Neural progenitor cell (in vitro differentiated cells): ENCODE measurements around the gene RTL5. TPM values are rescaled to one million over a fixed set of nuclear protein-coding genes. Genes with fewer than 3 reads are reported as not detected.
A peak's percentile ranks its signal among the peaks of the same experiment; 100 is the strongest.

Experiments used
- DNase-seq: peaks from one replicate; pipeline ENCODE4 v3.0.0-alpha.2; 2016; ENCODE audit warnings: low spot score
- H2AFZ ChIP-seq: fragments of 200-600 bp; sonication (generic); replicated peaks from 2 replicates; pipeline ENCODE4 v1.6.1; 2016; ENCODE audit warnings: antibody characterized with exemption
- H3F3A ChIP-seq: fragments of 200-600 bp; sonication (generic); 2 replicates; pipeline ENCODE4 v1.6.1; 2016; ENCODE audit warnings: antibody characterized with exemption, low read depth
- H3K27ac ChIP-seq: fragments of 200-600 bp; sonication (generic); 2 replicates; pipeline ENCODE4 v1.5.1; 2016; ENCODE audit warnings: mild to moderate bottlenecking
- H3K27me3 ChIP-seq: fragments of 200-600 bp; sonication (generic); 2 replicates; pipeline ENCODE4 v1.6.1; 2016; ENCODE audit warnings: mild to moderate bottlenecking, moderate library complexity
- H3K36me3 ChIP-seq: fragments of 200-600 bp; sonication (generic); 2 replicates; pipeline ENCODE4 v1.5.1; 2016
- H3K4me1 ChIP-seq: fragments of 200-600 bp; sonication (generic); 2 replicates; pipeline ENCODE4 v1.6.1; 2016; ENCODE audit warnings: mixed run types
- H3K4me2 ChIP-seq: fragments of 200-600 bp; sonication (generic); 2 replicates; pipeline ENCODE4 v1.6.1; 2016
- H3K4me3 ChIP-seq: fragments of 200-600 bp; sonication (generic); 2 replicates; pipeline ENCODE4 v1.5.1; 2016
- H3K79me2 ChIP-seq: fragments of 200-600 bp; sonication (generic); 2 replicates; pipeline ENCODE4 v1.6.1; 2016; ENCODE audit warnings: low read depth
- H3K9ac ChIP-seq: fragments of 200-600 bp; sonication (generic); 2 replicates; pipeline ENCODE4 v1.6.1; 2016
- H3K9me3 ChIP-seq: fragments of 200-600 bp; sonication (generic); 2 replicates; pipeline ENCODE4 v1.5.1; 2016; ENCODE audit warnings: low read depth
- H4K20me1 ChIP-seq: fragments of 200-600 bp; sonication (generic); 2 replicates; pipeline ENCODE4 v1.6.1; 2016; ENCODE audit warnings: low read depth
- H3K27ac Mint-ChIP-seq: 3 replicates; pipeline ENCODE4 v1.8.0; 2021; ENCODE audit warnings: mixed read lengths
- H3K27me3 Mint-ChIP-seq: 2 replicates; pipeline ENCODE4 v1.8.0; 2022; ENCODE audit warnings: low read depth, mild to moderate bottlenecking, inconsistent platforms, moderate library complexity, mixed read lengths; ENCODE audit not compliant: insufficient read depth
- H3K36me3 Mint-ChIP-seq: 3 replicates; pipeline ENCODE4 v1.8.0; 2021; ENCODE audit warnings: mixed read lengths
- H3K4me1 Mint-ChIP-seq: 3 replicates; pipeline ENCODE4 v1.8.0; 2021; ENCODE audit warnings: mixed read lengths
- H3K4me3 Mint-ChIP-seq: 3 replicates; pipeline ENCODE4 v1.8.0; 2021; ENCODE audit warnings: mild to moderate bottlenecking, moderate library complexity, mixed read lengths
- H3K9me3 Mint-ChIP-seq: 3 replicates; pipeline ENCODE4 v1.8.0; 2020; ENCODE audit warnings: mixed read lengths
- EZH2 ChIP-seq: fragments of 200-600 bp; sonication (generic); IDR thresholded peaks from 2 replicates; pipeline ENCODE4 v1.6.1; 2017; ENCODE audit warnings: antibody characterized with exemption, mild to moderate bottlenecking, moderate library complexity
- EZH2phosphoT487 ChIP-seq: fragments of 200-600 bp; sonication (generic); IDR thresholded peaks from 2 replicates; pipeline ENCODE4 v1.6.1; 2017; ENCODE audit warnings: antibody characterized with exemption
- total RNA-seq: library from RNA; depleted of rRNA; stranded (reverse); fragments of >200 nt; gene quantifications from 2 replicates; pipeline ENCODE4 v1.2.3, GENCODE V29; 2015; ENCODE audit warnings: low replicate concordance
- TF ChIP-seq, protein P1 (sequence below): fragments of 200-600 bp; sonication (generic); IDR thresholded peaks from 2 replicates; pipeline ENCODE4 v1.5.1; 2017; ENCODE audit warnings: antibody characterized with exemption, mild to moderate bottlenecking

Gene RTL5
- total RNA-seq, 1 donor from 2014 or later, result 1.0 TPM

DNA sequence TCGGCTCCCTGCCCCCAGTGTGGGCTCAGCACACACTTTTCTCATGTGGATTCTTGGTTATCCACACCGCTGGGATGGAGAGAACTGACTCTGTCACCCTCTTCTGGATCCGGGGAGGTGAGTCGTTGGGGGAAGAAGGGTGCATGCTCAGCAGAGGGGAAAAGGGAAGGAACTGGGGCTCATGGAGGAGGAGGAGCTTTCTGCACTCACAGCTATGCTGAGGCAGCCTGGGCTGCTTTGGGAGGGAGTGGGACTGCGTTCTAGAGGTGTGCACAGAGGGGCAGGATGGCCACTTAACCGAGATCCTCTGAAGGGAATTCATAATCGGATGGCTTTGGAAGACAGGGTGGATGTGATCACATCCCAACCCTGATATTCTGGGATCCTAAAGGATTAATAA, 51.6 kb downstream of the RTL5 start:
- TF ChIP-seq, protein P1, sequence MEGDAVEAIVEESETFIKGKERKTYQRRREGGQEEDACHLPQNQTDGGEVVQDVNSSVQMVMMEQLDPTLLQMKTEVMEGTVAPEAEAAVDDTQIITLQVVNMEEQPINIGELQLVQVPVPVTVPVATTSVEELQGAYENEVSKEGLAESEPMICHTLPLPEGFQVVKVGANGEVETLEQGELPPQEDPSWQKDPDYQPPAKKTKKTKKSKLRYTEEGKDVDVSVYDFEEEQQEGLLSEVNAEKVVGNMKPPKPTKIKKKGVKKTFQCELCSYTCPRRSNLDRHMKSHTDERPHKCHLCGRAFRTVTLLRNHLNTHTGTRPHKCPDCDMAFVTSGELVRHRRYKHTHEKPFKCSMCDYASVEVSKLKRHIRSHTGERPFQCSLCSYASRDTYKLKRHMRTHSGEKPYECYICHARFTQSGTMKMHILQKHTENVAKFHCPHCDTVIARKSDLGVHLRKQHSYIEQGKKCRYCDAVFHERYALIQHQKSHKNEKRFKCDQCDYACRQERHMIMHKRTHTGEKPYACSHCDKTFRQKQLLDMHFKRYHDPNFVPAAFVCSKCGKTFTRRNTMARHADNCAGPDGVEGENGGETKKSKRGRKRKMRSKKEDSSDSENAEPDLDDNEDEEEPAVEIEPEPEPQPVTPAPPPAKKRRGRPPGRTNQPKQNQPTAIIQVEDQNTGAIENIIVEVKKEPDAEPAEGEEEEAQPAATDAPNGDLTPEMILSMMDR, result no peak
- TF ChIP-seq EZH2phosphoT487 (no peak), EZH2 (no peak)
- Mint-ChIP-seq H3K27ac (peak overlapping the region; percentile 72), H3K27me3 (peaks cover 13% of the 10 kb centered on the region), H3K9me3 (peaks cover 17% of the 10 kb centered on the region), H3K4me1 (peaks cover 60% of the 10 kb centered on the region), H3K4me3 (no peak overlapping the region), H3K36me3 (no peaks in the 10 kb centered on the region)
- no peak overlapping the region for H3K4me3 ChIP-seq
- peaks cover 5% of the 10 kb centered on the region for H3K9me3 ChIP-seq
- no peak overlapping the region for H2AFZ ChIP-seq
- H3K79me2 ChIP-seq, result no peaks in the 10 kb centered on the region
- no peak overlapping the region for H3K27ac ChIP-seq
- H3K4me1 ChIP-seq, result peaks cover 7% of the 10 kb centered on the region
- no peaks in the 10 kb centered on the region for H3K27me3 ChIP-seq
- no peaks in the 10 kb centered on the region for H3K36me3 ChIP-seq
- peaks cover 3% of the 10 kb centered on the region for H4K20me1 ChIP-seq
- no peak for DNase-seq
- H3F3A ChIP-seq, result no peaks in the 10 kb centered on the region
- H3K9ac ChIP-seq, result no peak overlapping the region
- H3K4me2 ChIP-seq, result no peak overlapping the region

DNA sequence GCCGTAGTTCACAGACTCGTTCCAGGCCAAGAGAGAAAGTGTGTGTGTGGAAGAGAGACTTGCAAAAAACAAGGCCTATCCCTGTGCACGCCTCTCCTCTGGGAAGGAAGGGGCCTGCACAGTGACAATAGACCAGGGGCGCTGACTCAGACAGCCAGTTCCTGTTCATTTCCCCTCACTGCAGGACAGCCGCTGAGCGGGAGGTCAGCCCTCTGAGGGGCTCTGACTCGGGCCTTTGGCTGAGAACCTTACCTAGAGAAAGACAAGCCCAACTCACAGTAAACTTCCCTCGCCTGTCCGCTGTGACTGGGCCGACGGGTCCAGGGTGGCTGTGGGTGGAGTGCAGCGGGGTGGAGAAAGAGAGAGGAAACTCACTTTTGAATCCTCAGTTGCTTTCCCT, 52.1 kb downstream of the RTL5 start:
- Mint-ChIP-seq H3K4me3 (peak overlapping the region; percentile 63), H3K4me1 (peaks cover 60% of the 10 kb centered on the region)

GRCh38 chrX:72078411-72078810, 53.3 kb downstream of the RTL5 start:
- DNase-seq, result no peak
- Histone ChIP-seq H3K4me1 (peaks cover 7% of the 10 kb centered on the region), H2AFZ (no peak overlapping the region), H3K79me2 (no peaks in the 10 kb centered on the region), H3K4me2 (no peak overlapping the region), H3K27me3 (no peaks in the 10 kb centered on the region), H3K9me3 (peaks cover 5% of the 10 kb centered on the region), H3K9ac (no peak overlapping the region), H3K27ac (no peak overlapping the region), H4K20me1 (peaks cover 3% of the 10 kb centered on the region), H3K36me3 (no peaks in the 10 kb centered on the region), H3F3A (no peaks in the 10 kb centered on the region), H3K4me3 (no peak overlapping the region)
- Mint-ChIP-seq H3K4me3 (no peak overlapping the region), H3K36me3 (no peaks in the 10 kb centered on the region), H3K27ac (no peak overlapping the region), H3K27me3 (peaks cover 13% of the 10 kb centered on the region), H3K9me3 (peaks cover 15% of the 10 kb centered on the region), H3K4me1 (peaks cover 61% of the 10 kb centered on the region)
- TF ChIP-seq, protein P1, result no peak
- no peak for TF ChIP-seq EZH2phosphoT487
- TF ChIP-seq EZH2, result no peak

More for the DNA sequence above, 52.1 kb downstream of the RTL5 start:
- Mint-ChIP-seq H3K9me3 (peaks cover 17% of the 10 kb centered on the region), H3K27me3 (peaks cover 13% of the 10 kb centered on the region), H3K36me3 (no peaks in the 10 kb centered on the region), H3K27ac (peak overlapping the region; percentile 89)
- Histone ChIP-seq H3K27ac (no peak overlapping the region), H3K36me3 (no peaks in the 10 kb centered on the region), H3K9ac (no peak overlapping the region), H3K79me2 (no peaks in the 10 kb centered on the region), H3K4me1 (peaks cover 7% of the 10 kb centered on the region), H3F3A (no peaks in the 10 kb centered on the region), H3K4me3 (no peak overlapping the region), H4K20me1 (peaks cover 3% of the 10 kb centered on the region), H3K9me3 (peaks cover 5% of the 10 kb centered on the region), H3K27me3 (no peaks in the 10 kb centered on the region), H3K4me2 (no peak overlapping the region), H2AFZ (no peak overlapping the region)
- peak; percentile 13 for DNase-seq
- TF ChIP-seq EZH2, result no peak
- TF ChIP-seq, protein P1, result no peak
- TF ChIP-seq EZH2phosphoT487, result no peak

Other genes starting within 250 kb of the RTL5 start
- gene NHSL2, start 221.1 kb downstream of the RTL5 start, total RNA-seq, result 3.9 and 4.0 TPM in 2 replicates
- gene PIN4, start 49.8 kb upstream of the RTL5 start, total RNA-seq, result 21.6 and 21.7 TPM in 2 replicates
- 22.7 and 34.5 TPM in 2 replicates for gene ERCC6L, start 107.1 kb upstream of the RTL5 start, total RNA-seq
- 973 and 1,345 TPM in 2 replicates for gene RPS4X, start 145.3 kb upstream of the RTL5 start, total RNA-seq
- gene CITED1, start 174.0 kb upstream of the RTL5 start, total RNA-seq, result 0.69 and 1.9 TPM in 2 replicates